C4-2B (cell line): ENCODE data around the gene CTNNA3.

Source experiments
- H3K27ac ChIP-seq: fragments of 450-650 bp; 2 replicates; pipeline ENCODE4 v1.5.1; 2017
- CTCF ChIP-seq: fragments of 450-650 bp; conservative IDR thresholded peaks from 2 replicates; pipeline ENCODE4 v1.5.1; 2017; ENCODE audit warnings: mild to moderate bottlenecking
- ZFX ChIP-seq: fragments of 450-650 bp; IDR thresholded peaks from 2 replicates; pipeline ENCODE4 v1.6.1; 2017

The CTNNA3 gene

DNA sequence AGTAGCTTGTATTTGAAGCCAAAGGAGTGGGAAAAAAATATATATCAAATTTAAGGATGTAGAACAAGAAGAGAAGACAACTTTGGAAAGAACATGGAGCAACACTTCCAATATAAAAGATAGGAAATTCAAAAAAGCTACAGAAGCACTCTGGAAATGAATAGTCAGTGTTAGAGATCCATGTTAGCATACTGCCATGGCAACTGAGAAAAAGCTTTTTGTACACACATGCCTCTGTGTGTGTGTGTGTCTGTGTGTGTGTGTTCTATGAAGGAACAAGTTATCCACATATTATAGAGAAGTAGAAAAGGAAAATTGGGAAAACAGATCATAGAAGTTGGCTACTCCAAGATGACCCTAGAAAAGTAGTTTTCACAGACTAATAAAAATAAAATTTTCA lies 673.9 kb downstream of the CTNNA3 start:
- no peak overlapping the region for H3K27ac ChIP-seq
- TF ChIP-seq CTCF (no peak), ZFX (no peak)

GRCh38 chr10:67017218-67017617 lies 678.8 kb downstream of the CTNNA3 start:
- no peak overlapping the region for H3K27ac ChIP-seq
- TF ChIP-seq CTCF (no peak), ZFX (no peak)

DNA sequence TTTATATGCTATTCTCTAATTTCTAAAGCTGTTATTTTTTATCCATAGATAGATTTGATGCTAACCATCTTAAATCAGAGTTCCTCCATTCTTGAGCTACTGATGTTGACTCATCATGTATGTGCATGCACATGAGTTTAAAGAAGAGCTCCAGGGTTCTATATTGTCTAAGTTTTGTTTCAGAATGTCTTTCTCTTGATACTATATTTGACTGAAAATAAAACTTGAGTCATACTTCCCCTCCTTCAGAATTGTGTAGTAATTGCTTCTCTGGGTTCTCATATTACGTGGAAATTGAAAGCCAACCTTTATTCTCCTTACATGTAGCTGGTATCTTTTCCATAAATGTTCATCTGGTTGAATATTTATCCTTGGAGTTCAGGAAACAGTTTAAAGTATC lies 680.8 kb downstream of the CTNNA3 start:
- no peak overlapping the region for H3K27ac ChIP-seq
- TF ChIP-seq ZFX (no peak), CTCF (no peak)

DNA sequence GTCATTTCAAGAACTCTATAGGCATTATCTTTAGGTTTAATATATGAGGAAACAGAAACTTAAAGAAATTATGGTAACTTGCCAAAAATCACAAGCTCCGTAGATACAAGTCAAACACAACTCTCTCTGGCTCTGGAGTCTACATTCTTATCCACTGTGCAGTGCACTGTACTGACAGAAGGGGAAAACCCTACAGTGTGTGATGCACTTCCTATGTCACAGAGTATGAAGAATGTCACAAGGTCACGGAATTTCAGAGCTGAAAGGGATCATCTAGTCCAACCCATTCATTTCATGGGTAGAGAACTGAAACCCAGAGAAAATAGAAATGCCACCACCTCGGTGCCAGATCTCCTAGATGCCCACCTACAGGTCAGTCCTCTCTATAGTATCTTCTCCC lies 684.0 kb downstream of the CTNNA3 start:
- TF ChIP-seq ZFX (no peak), CTCF (no peak)
- H3K27ac ChIP-seq = no peak overlapping the region

- H3K27ac ChIP-seq = no peak overlapping the region
- TF ChIP-seq ZFX (no peak), CTCF (no peak)
These were observed 684.5 kb downstream of the CTNNA3 start for GRCh38 chr10:67011480-67011879.

DNA sequence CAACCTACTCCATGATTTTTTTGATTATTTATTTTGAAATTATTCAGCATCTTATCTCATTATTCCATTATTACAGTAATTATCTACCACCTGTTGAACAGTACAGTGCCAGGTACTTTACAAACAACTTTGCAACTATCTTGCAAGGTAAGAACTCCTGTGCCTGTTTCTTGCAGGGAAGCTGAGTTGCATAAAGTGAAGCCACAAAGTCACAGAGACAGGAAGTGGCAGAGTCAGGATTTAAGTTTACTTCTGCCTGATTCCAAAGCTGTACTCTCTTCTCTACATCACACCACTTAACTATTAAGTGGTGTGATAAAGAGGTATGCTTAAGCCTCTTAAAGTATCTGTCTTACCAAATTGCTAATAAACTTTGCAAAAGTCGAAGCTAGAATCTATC lies 690.0 kb downstream of the CTNNA3 start:
- H3K27ac ChIP-seq = no peak overlapping the region
- TF ChIP-seq CTCF (no peak), ZFX (no peak)

- no peak for TF ChIP-seq ZFX
- no peak for TF ChIP-seq CTCF
- no peak overlapping the region for H3K27ac ChIP-seq
These were observed 691.3 kb downstream of the CTNNA3 start for GRCh38 chr10:67004690-67005089.
